ENCODE measurements around the gene TESK2. TPM values are rescaled to one million over a fixed set of nuclear protein-coding genes. Genes with fewer than 3 reads are reported as not detected.
"Not testable (repeated sequence)": the region's sequence is repeated elsewhere in the genome, so short reads cannot be mapped to it uniquely, and the experiment has no call there.

TESK2 gene
- total RNA-seq, 5 donors from 2014 or later (not counting 1 experiment from before 2014, with no cell fraction given) = 4.3 to 7.9 (median 5.5) TPM

DNA sequence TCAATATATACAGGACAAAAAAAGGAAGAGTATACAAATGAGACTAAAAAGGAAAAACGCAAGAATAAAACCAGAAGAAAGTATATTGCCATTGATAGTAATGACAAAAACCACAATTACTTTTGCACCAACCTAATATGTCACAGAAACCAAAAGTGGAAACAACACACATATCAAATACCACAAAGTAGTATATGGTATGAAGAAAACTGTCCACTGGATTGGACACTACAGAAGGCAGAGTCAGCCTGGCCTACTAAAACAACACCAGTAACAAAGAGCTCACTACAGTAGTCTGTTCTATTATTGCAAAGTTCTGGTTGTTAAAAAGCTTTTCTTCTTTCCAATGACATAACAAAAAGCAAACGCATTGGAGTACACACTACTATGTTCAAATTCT is 17.7 kb downstream of the TESK2 start:
- POLR2A ChIA-PET = interaction anchor here (0.6 to 0.7 kb wide), 2 partner anchors 163 to 377 kb away, joined by 3 to 4 read pairs; no protein-coding TSS in a partner anchor
- no peaks in the 10 kb centered on the region for H3K27me3 Mint-ChIP-seq
- CTCF ChIA-PET = no interaction called here

DNA sequence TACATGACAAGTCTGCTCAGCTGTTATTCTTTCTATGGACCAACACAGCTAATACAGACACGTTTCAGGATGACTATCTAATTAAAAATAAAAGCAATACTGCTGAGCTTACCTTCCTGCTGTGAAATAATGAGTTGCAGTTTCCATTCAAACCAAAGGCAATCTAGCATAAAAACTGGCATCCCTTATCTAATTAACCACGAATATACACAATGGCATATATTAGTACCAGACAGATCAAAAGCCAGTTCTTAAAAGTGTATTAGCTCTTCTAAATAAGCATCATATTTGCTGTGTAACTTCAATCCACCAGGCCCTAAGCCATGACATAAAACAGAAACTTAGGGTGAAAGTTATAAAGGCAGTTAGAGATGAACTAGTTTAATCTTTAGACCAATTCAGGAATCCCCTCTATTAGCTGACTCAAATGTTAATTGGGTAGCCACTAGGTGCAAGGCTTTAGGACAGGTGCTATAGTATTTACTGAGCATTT is 20.6 kb downstream of the TESK2 start:
- DNase-seq (no peak), ATAC-seq (replicated peaks in 1 of 4) (no peak)
- Histone ChIP-seq H3K4me1 (ENCODE audit: control insufficient read depth in 1 of 2, extremely low read depth in 1 of 2, insufficient read depth in 2 of 2, low read length in 2 of 2) (no peaks in the 10 kb centered on the region), H3K9me3 (no peaks in the 10 kb centered on the region), H3K36me3 (ENCODE audit: control insufficient read depth in 2 of 2, extremely low read depth in 1 of 2, insufficient read depth in 1 of 2, low read length in 1 of 2) (no peaks in the 10 kb centered on the region), H3K27me3 (replicated peaks in 1 of 2; ENCODE audit: control insufficient read depth in 2 of 2, extremely low read depth in 1 of 2, insufficient read depth in 2 of 2, low read length in 1 of 2) (no peaks in the 10 kb centered on the region), H3K4me3 (ENCODE audit: control insufficient read depth in 1 of 2, extremely low read depth in 1 of 2, low read length in 1 of 2) (no peak overlapping the region), H3K27ac (ENCODE audit: low read length) (no peak overlapping the region)
- Mint-ChIP-seq H3K36me3 (peaks cover 3% of the 10 kb centered on the region), H3K4me3 (no peak overlapping the region), H3K9me3 (no peaks in the 10 kb centered on the region), H3K27me3 (no peaks in the 10 kb centered on the region), H3K27ac (no peak overlapping the region), H3K4me1 (peaks cover 0 to 3% (median 0%) of the 10 kb centered on the region in 3 donors)
- WGBS (ENCODE audit: insufficient coverage) = no CpG with 5 or more reads among the region's 2 CpGs
- ChIA-PET CTCF (interaction anchor here (0.5 to 0.6 kb wide), 3 partner anchors 21 to 602 kb away, joined by 3 read pairs; no protein-coding TSS in a partner anchor), POLR2A (interaction anchor here in 1 of 2 donors (0.5 kb wide), 1 partner anchor 79 kb away, joined by 3 read pairs; no protein-coding TSS in a partner anchor)

More for the DNA sequence above, 17.7 kb downstream of the TESK2 start:
- Mint-ChIP-seq H3K27ac (no peak overlapping the region), H3K36me3 (peaks cover 3% of the 10 kb centered on the region), H3K4me1 (peaks cover 0 to 3% (median 0%) of the 10 kb centered on the region in 3 donors), H3K4me3 (no peak overlapping the region), H3K9me3 (no peaks in the 10 kb centered on the region)
- Histone ChIP-seq H3K27ac (ENCODE audit: low read length) (no peak overlapping the region), H3K4me1 (ENCODE audit: control insufficient read depth in 1 of 2, extremely low read depth in 1 of 2, insufficient read depth in 2 of 2, low read length in 2 of 2) (no peaks in the 10 kb centered on the region), H3K9me3 (no peaks in the 10 kb centered on the region), H3K27me3 (replicated peaks in 1 of 2; ENCODE audit: control insufficient read depth in 2 of 2, extremely low read depth in 1 of 2, insufficient read depth in 2 of 2, low read length in 1 of 2) (no peaks in the 10 kb centered on the region), H3K36me3 (ENCODE audit: control insufficient read depth in 2 of 2, extremely low read depth in 1 of 2, insufficient read depth in 1 of 2, low read length in 1 of 2) (no peaks in the 10 kb centered on the region), H3K4me3 (ENCODE audit: control insufficient read depth in 1 of 2, extremely low read depth in 1 of 2, low read length in 1 of 2) (no peak overlapping the region)
- ATAC-seq (replicated peaks in 1 of 4) = no peak
- DNase-seq = no peak
- WGBS (ENCODE audit: insufficient coverage) = no CpG with 5 or more reads among the region's 2 CpGs

DNA sequence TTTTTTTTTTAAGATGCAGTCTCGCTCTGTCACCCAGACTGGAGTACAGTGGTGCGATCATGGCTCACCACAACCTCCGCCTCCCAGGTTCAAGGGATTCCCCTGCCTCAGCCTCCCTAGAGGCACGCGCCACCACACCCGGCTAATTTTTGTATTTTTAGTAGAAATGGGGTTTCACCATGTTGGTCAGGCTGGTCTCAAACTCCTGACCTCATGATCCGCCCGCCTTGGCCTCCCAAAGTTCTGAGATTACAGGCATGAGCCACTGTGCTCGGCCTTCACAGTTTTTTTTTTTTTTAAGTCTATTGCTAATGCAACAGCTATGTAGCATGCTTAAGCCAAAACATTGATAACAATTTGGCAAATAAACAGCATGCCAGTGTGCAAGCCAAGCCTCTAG is 23.6 kb downstream of the TESK2 start:
- CTCF ChIA-PET; H3K4me3 Mint-ChIP-seq; H3K4me3 ChIP-seq (ENCODE audit: control insufficient read depth in 1 of 2, extremely low read depth in 1 of 2, low read length in 1 of 2); DNase-seq; H3K27ac Mint-ChIP-seq; H3K4me1 ChIP-seq (ENCODE audit: control insufficient read depth in 1 of 2, extremely low read depth in 1 of 2, insufficient read depth in 2 of 2, low read length in 2 of 2); H3K36me3 ChIP-seq (ENCODE audit: control insufficient read depth in 2 of 2, extremely low read depth in 1 of 2, insufficient read depth in 1 of 2, low read length in 1 of 2); POLR2A ChIA-PET; H3K9me3 Mint-ChIP-seq; H3K36me3 Mint-ChIP-seq; H3K9me3 ChIP-seq; H3K27ac ChIP-seq (ENCODE audit: low read length); H3K27me3 ChIP-seq (replicated peaks in 1 of 2; ENCODE audit: control insufficient read depth in 2 of 2, extremely low read depth in 1 of 2, insufficient read depth in 2 of 2, low read length in 1 of 2); H3K27me3 Mint-ChIP-seq; H3K4me1 Mint-ChIP-seq; ATAC-seq (replicated peaks in 1 of 4): not testable (repeated sequence)
- 87% methylated on average over 3 of the region's 9 CpGs for WGBS (ENCODE audit: insufficient coverage)

DNA sequence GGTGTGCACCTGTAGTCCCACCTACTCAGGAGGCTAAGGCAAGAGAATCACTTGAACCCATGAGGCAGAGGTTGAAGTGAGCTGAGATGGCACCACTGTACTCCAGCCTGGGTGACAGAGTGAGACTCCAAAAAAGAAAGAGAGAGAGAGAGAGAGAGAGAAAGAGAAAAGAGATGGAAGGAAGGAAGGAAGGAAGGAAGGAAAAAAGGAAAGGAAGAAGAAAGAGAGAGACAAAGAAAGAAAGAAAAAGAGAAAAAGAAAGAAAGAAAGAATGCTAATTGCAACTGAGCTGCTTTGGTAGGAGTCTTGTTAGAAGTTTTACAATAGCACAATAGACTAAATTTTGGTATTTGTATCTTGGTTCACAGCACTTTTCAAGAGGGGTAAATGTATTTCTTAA is 25.7 kb downstream of the TESK2 start:
- Mint-ChIP-seq H3K9me3 (no peaks in the 10 kb centered on the region), H3K4me3 (no peak overlapping the region), H3K4me1 (peaks cover 0 to 2% (median 0%) of the 10 kb centered on the region in 3 donors), H3K36me3 (peaks cover 8% of the 10 kb centered on the region), H3K27me3 (no peaks in the 10 kb centered on the region), H3K27ac (no peak overlapping the region)
- Histone ChIP-seq H3K9me3 (no peaks in the 10 kb centered on the region), H3K36me3 (ENCODE audit: control insufficient read depth in 2 of 2, extremely low read depth in 1 of 2, insufficient read depth in 1 of 2, low read length in 1 of 2) (peaks cover 0 to 3% of the 10 kb centered on the region in 2 donors), H3K4me3 (ENCODE audit: control insufficient read depth in 1 of 2, extremely low read depth in 1 of 2, low read length in 1 of 2) (no peak overlapping the region), H3K4me1 (ENCODE audit: control insufficient read depth in 1 of 2, extremely low read depth in 1 of 2, insufficient read depth in 2 of 2, low read length in 2 of 2) (no peaks in the 10 kb centered on the region), H3K27me3 (replicated peaks in 1 of 2; ENCODE audit: control insufficient read depth in 2 of 2, extremely low read depth in 1 of 2, insufficient read depth in 2 of 2, low read length in 1 of 2) (no peaks in the 10 kb centered on the region), H3K27ac (ENCODE audit: low read length) (no peak overlapping the region)
- DNase-seq (no peak), ATAC-seq (replicated peaks in 1 of 4) (no peak)
- POLR2A ChIA-PET = no interaction called here
- CTCF ChIA-PET = no interaction called here

DNA sequence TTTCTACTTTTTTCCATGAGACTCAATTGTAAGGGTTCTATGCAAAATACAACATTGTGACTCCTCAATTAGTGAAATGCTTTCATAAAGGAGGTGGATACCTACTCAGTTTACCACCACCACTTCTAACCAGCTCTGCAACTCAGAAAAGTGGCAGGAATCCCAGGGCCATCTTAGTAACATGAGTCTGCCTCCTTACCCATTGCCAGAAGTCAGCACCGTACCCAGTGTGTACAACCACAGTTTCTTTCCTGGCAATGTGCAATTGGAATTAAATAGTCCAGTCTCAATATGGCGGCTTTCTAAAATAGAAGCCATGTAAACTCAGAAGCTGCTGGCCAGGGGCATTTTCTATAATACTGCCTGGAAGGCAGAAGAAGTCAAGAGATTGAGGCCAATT is 32.1 kb downstream of the TESK2 start:
- Histone ChIP-seq H3K4me1 (ENCODE audit: control insufficient read depth in 1 of 2, extremely low read depth in 1 of 2, insufficient read depth in 2 of 2, low read length in 2 of 2) (no peaks in the 10 kb centered on the region), H3K4me3 (ENCODE audit: control insufficient read depth in 1 of 2, extremely low read depth in 1 of 2, low read length in 1 of 2) (no peak overlapping the region), H3K27me3 (replicated peaks in 1 of 2; ENCODE audit: control insufficient read depth in 2 of 2, extremely low read depth in 1 of 2, insufficient read depth in 2 of 2, low read length in 1 of 2) (no peaks in the 10 kb centered on the region), H3K27ac (ENCODE audit: low read length) (no peak overlapping the region), H3K9me3 (no peaks in the 10 kb centered on the region), H3K36me3 (ENCODE audit: control insufficient read depth in 2 of 2, extremely low read depth in 1 of 2, insufficient read depth in 1 of 2, low read length in 1 of 2) (peaks cover 0 to 3% of the 10 kb centered on the region in 2 donors)
- WGBS (ENCODE audit: insufficient coverage) = 100% methylated on average over 1 of the region's 2 CpGs
- POLR2A ChIA-PET = interaction anchor here in 1 of 2 donors (0.6 kb wide), 1 partner anchor 16 kb away, joined by 12 read pairs; no protein-coding TSS in a partner anchor
- CTCF ChIA-PET = no interaction called here
- Mint-ChIP-seq H3K4me3 (no peak overlapping the region), H3K27ac (no peak overlapping the region), H3K36me3 (peaks cover 19% of the 10 kb centered on the region), H3K4me1 (no peaks in the 10 kb centered on the region), H3K9me3 (no peaks in the 10 kb centered on the region), H3K27me3 (no peaks in the 10 kb centered on the region)
- ATAC-seq (replicated peaks in 1 of 4) (no peak), DNase-seq (no peak)

DNA sequence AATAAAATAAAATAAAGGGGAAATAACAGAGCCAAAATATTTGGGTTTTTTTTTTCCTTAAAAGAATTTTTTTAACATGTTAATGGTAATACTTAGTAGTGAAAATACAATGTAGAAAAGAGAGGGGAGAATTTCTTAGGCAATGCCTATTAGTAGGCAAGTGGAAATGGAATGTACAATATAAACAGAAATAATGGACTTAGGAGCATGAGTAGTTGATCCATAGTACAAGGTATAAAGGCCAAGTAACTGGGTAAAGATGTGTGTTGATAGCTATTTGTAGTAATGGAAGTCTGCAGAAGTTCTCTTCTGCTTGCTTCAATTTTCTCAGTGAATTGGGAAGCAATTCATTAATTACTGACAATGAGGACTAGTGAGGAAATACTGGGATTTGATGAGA is 34.4 kb downstream of the TESK2 start:
- no peak for ATAC-seq (replicated peaks in 1 of 4)

DNA sequence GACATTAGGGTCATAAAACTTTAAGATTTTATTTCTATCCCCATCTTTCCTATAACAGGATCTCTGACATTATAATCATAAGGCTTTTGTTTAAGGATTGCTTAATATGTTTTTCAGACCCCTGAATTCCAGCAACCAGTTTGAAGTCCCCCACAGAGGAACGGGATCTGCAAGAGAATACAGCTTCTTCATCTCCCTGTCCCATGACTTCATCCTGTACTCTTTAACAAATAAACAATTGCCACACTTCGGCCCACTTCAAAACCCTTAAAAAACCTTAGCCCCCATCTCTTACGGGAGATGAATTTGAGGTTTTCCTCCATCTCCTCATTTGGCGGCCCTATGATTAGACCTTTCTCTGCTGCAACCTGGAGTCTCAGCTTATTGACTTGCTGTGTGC is 35.8 kb downstream of the TESK2 start:
- no peak overlapping the region for H3K27ac ChIP-seq (ENCODE audit: low read length)

More for the DNA sequence above, 34.4 kb downstream of the TESK2 start:
- Mint-ChIP-seq H3K4me1 (no peaks in the 10 kb centered on the region), H3K9me3 (no peaks in the 10 kb centered on the region), H3K27ac (no peak overlapping the region), H3K27me3 (no peaks in the 10 kb centered on the region), H3K36me3 (peaks cover 17% of the 10 kb centered on the region), H3K4me3 (no peak overlapping the region)
- H3K27ac ChIP-seq (ENCODE audit: low read length) = no peak overlapping the region
- no peak overlapping the region for H3K4me3 ChIP-seq (ENCODE audit: control insufficient read depth in 1 of 2, extremely low read depth in 1 of 2, low read length in 1 of 2)
- H3K9me3 ChIP-seq = no peaks in the 10 kb centered on the region
- H3K4me1 ChIP-seq (ENCODE audit: control insufficient read depth in 1 of 2, extremely low read depth in 1 of 2, insufficient read depth in 2 of 2, low read length in 2 of 2) = no peaks in the 10 kb centered on the region
- DNase-seq = no peak
- no peaks in the 10 kb centered on the region for H3K27me3 ChIP-seq (replicated peaks in 1 of 2; ENCODE audit: control insufficient read depth in 2 of 2, extremely low read depth in 1 of 2, insufficient read depth in 2 of 2, low read length in 1 of 2)
- CTCF ChIA-PET = no interaction called here
- no peaks in the 10 kb centered on the region for H3K36me3 ChIP-seq (ENCODE audit: control insufficient read depth in 2 of 2, extremely low read depth in 1 of 2, insufficient read depth in 1 of 2, low read length in 1 of 2)
- POLR2A ChIA-PET = no interaction called here

More for the DNA sequence above, 35.8 kb downstream of the TESK2 start:
- Histone ChIP-seq H3K27me3 (replicated peaks in 1 of 2; ENCODE audit: control insufficient read depth in 2 of 2, extremely low read depth in 1 of 2, insufficient read depth in 2 of 2, low read length in 1 of 2) (no peaks in the 10 kb centered on the region), H3K9me3 (no peaks in the 10 kb centered on the region), H3K4me1 (ENCODE audit: control insufficient read depth in 1 of 2, extremely low read depth in 1 of 2, insufficient read depth in 2 of 2, low read length in 2 of 2) (no peaks in the 10 kb centered on the region), H3K4me3 (ENCODE audit: control insufficient read depth in 1 of 2, extremely low read depth in 1 of 2, low read length in 1 of 2) (no peak overlapping the region), H3K36me3 (ENCODE audit: control insufficient read depth in 2 of 2, extremely low read depth in 1 of 2, insufficient read depth in 1 of 2, low read length in 1 of 2) (no peaks in the 10 kb centered on the region)
- Mint-ChIP-seq H3K27ac (no peak overlapping the region), H3K4me3 (no peak overlapping the region), H3K4me1 (no peaks in the 10 kb centered on the region), H3K27me3 (no peaks in the 10 kb centered on the region), H3K36me3 (peaks cover 20% of the 10 kb centered on the region), H3K9me3 (no peaks in the 10 kb centered on the region)
- ChIA-PET CTCF (no interaction called here), POLR2A (no interaction called here)
- 86% methylated on average over 3 of the region's 4 CpGs for WGBS (ENCODE audit: insufficient coverage)
- DNase-seq (no peak), ATAC-seq (replicated peaks in 1 of 4) (no peak)
